Measurements from ENCODE around the gene ADCY5.

Gene ADCY5

DNA sequence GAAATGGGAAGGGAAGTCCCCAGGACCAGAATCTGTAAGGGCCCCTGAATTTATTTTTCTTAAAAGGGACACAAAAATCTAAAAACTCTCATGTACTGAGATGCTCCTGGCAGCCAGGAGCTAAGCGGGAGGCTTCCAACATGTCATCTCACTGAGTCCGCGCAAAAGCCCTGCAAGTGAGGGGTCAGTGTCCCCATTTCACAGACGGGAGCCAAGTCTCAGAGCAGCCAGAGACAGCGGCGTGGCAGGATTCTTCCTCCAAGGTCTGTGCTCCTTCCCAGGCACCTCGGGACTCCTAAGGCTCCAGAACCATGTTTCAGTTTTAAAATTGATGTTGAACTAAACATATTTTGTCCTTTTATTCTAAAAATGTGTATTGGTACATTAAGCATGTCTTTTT lies 114.8 kb downstream of the ADCY5 start:
- Histone ChIP-seq H3K27me3 (ENCODE audit: control insufficient read depth in 1 of 2, insufficient read depth in 2 of 2, low read length in 2 of 2) (no peaks in the 10 kb centered on the region), H3K27ac (ENCODE audit: low read length) (peak overlapping the region; percentile 84), H3K4me1 (ENCODE audit: control insufficient read depth, insufficient read depth, low read length) (peaks cover 77% of the 10 kb centered on the region), H3K36me3 (ENCODE audit: control insufficient read depth in 2 of 2, insufficient read depth in 2 of 2, low read length in 2 of 2) (peaks cover 0 to 6% of the 10 kb centered on the region in 2 donors), H3K9me3 (ENCODE audit: control insufficient read depth in 2 of 2, low read length in 2 of 2) (no peaks in the 10 kb centered on the region), H3K9ac (ENCODE audit: low read length in 2 of 2) (no peak overlapping the region), H3K4me3 (ENCODE audit: low read length in 2 of 2) (no peak overlapping the region)

DNA sequence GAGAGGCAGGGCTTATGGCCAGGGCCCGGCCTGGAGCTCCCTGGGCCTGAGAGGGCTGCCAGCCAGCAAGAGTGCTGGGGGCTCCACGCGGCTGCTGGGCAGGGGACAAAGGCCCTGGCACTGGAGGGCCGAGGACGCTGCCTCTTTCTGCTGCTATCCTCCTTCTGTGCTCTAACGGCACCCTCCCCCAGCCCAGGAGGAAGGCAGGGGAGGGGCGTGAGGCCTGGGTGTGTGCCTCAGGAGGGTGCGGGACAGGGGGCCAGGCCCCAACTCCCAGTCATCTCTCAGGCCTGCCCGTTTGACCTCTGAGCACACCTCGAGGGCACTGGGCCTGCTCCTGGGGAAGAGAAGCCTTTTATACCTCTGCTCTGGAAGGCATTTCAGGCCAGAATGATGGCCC lies 115.5 kb downstream of the ADCY5 start:
- Histone ChIP-seq H3K27ac (ENCODE audit: low read length) (peak overlapping the region; percentile 84), H3K4me3 (ENCODE audit: low read length in 2 of 2) (no peak overlapping the region), H3K9me3 (ENCODE audit: control insufficient read depth in 2 of 2, low read length in 2 of 2) (no peaks in the 10 kb centered on the region), H3K9ac (ENCODE audit: low read length in 2 of 2) (no peak overlapping the region), H3K36me3 (ENCODE audit: control insufficient read depth in 2 of 2, insufficient read depth in 2 of 2, low read length in 2 of 2) (peaks cover 1 to 6% of the 10 kb centered on the region in 2 donors), H3K27me3 (ENCODE audit: control insufficient read depth in 1 of 2, insufficient read depth in 2 of 2, low read length in 2 of 2) (no peaks in the 10 kb centered on the region), H3K4me1 (ENCODE audit: control insufficient read depth, insufficient read depth, low read length) (peaks cover 76% of the 10 kb centered on the region)

DNA sequence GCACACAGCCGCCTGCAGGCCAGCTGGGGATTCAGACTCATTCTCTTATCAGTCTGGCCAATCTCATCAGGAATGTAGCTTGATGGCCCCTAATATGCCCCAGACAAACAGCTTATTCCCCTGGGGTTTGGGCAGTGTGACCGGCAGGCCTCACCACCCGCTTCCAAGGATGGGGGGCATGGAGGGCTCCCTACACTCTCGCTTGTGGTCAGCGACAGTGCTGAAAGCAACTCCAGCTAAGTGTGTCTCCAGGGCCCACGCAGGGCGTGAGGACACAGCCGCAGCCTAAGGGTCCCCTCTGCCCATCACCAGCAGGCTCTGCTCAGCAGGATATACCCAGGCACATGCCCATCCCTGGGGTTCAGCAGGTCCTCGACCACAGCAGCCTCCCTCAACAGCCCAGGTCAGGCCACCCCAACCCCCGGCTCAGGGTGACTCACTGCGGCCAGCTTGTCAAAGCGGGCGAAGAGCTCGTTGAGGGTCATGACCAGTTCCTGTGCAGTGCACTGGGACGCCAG lies 116.7 kb downstream of the ADCY5 start:
- peak overlapping the region; percentile 84 for H3K27ac ChIP-seq (ENCODE audit: low read length)
- H3K9ac ChIP-seq (ENCODE audit: low read length in 2 of 2), result no peak overlapping the region
- H3K27me3 ChIP-seq (ENCODE audit: control insufficient read depth in 1 of 2, insufficient read depth in 2 of 2, low read length in 2 of 2), result no peaks in the 10 kb centered on the region
- H3K9me3 ChIP-seq (ENCODE audit: control insufficient read depth in 2 of 2, low read length in 2 of 2), result no peaks in the 10 kb centered on the region
- H3K4me1 ChIP-seq (ENCODE audit: control insufficient read depth, insufficient read depth, low read length), result peaks cover 76% of the 10 kb centered on the region
- peaks cover 3 to 7% of the 10 kb centered on the region in 2 donors for H3K36me3 ChIP-seq (ENCODE audit: control insufficient read depth in 2 of 2, insufficient read depth in 2 of 2, low read length in 2 of 2)
- H3K4me3 ChIP-seq (ENCODE audit: low read length in 2 of 2), result no peak overlapping the region

DNA sequence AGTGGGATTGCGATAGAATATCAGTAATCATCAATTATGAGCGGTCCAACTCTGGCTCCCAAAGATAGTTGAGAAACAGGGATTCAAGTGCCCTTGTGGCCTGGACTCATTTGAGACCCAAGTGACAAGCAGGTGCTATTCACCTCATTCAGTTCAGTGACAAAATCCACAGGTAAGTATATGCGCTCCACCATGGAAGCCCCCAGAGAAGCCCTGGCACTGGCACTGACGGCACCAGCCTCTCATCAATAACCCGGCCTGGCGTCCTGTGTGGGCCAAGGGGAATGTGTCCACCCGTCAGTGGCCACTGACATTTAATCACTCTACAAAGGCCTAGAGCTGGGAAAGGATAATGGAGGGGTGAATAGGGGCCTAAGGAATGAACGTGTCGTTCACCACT lies 117.2 kb downstream of the ADCY5 start:
- peak overlapping the region; percentile 39 to 51 for H3K9ac ChIP-seq (ENCODE audit: low read length in 2 of 2)
- peaks cover 3 to 7% of the 10 kb centered on the region in 2 donors for H3K36me3 ChIP-seq (ENCODE audit: control insufficient read depth in 2 of 2, insufficient read depth in 2 of 2, low read length in 2 of 2)
- peaks cover 75% of the 10 kb centered on the region for H3K4me1 ChIP-seq (ENCODE audit: control insufficient read depth, insufficient read depth, low read length)
- no peaks in the 10 kb centered on the region for H3K27me3 ChIP-seq (ENCODE audit: control insufficient read depth in 1 of 2, insufficient read depth in 2 of 2, low read length in 2 of 2)
- peak overlapping the region; percentile 84 for H3K27ac ChIP-seq (ENCODE audit: low read length)
- H3K4me3 ChIP-seq (ENCODE audit: low read length in 2 of 2), result no peak overlapping the region
- no peaks in the 10 kb centered on the region for H3K9me3 ChIP-seq (ENCODE audit: control insufficient read depth in 2 of 2, low read length in 2 of 2)

DNA sequence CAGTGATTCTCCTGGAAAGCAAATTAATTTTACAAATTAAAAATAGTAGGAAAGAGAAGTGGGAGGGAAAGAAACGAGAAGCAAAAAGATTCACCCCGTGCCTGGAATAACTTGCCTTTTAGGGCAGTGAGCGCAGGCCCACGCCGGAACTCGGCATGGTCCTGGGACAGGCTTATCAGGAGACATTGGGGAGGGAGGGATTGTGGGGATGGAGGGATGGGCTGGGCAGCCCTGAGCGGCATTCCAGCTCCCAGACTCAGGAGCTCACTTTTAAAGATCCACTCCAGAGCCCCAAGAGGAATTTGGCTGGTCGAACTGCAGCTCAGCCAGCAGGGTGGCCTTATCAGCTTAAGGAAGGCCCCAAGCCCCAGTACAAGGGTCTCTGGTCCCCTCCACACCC lies 117.9 kb downstream of the ADCY5 start:
- peaks cover 71% of the 10 kb centered on the region for H3K4me1 ChIP-seq (ENCODE audit: control insufficient read depth, insufficient read depth, low read length)

DNA sequence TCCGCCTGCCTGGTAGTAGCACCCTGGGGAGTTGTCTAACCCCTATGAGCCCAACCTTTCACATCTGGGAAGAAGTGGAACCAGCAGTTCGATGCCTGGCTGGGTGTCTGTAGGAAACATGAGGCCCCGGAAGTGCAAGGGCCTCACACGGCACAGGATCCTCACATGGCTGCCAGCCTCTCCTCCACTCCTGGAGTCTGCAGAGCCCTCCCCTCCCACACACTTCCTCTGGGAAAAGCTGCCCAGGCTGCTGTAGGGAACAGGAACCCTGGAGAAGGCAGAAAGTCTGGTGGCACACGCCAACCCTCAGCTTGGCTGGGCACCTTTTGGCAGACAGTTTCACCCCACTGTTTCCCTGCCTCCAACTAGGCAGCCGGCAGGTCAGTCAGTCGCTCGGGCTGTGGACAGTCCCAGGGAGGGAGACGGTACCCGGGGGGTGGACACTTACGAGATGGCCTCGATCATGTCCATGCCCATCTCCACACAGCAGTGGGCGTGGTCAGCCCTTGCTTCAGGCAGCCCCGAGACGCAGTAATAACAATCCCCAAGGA lies 118.4 kb downstream of the ADCY5 start:
- Histone ChIP-seq H3K4me1 (ENCODE audit: control insufficient read depth, insufficient read depth, low read length) (peaks cover 66% of the 10 kb centered on the region), H3K9me3 (ENCODE audit: control insufficient read depth in 2 of 2, low read length in 2 of 2) (no peaks in the 10 kb centered on the region), H3K4me3 (ENCODE audit: low read length in 2 of 2) (peak overlapping the region in 1 of 2 donors; percentile 49), H3K27ac (ENCODE audit: low read length) (peak overlapping the region; percentile 84), H3K36me3 (ENCODE audit: control insufficient read depth in 2 of 2, insufficient read depth in 2 of 2, low read length in 2 of 2) (peaks cover 5 to 14% of the 10 kb centered on the region in 2 donors), H3K27me3 (ENCODE audit: control insufficient read depth in 1 of 2, insufficient read depth in 2 of 2, low read length in 2 of 2) (no peaks in the 10 kb centered on the region), H3K9ac (ENCODE audit: low read length in 2 of 2) (peak overlapping the region; percentile 39 to 51)

More for the DNA sequence above, 117.9 kb downstream of the ADCY5 start:
- Histone ChIP-seq H3K9ac (ENCODE audit: low read length in 2 of 2) (peak overlapping the region; percentile 39 to 51), H3K27me3 (ENCODE audit: control insufficient read depth in 1 of 2, insufficient read depth in 2 of 2, low read length in 2 of 2) (no peaks in the 10 kb centered on the region), H3K27ac (ENCODE audit: low read length) (peak overlapping the region; percentile 84), H3K36me3 (ENCODE audit: control insufficient read depth in 2 of 2, insufficient read depth in 2 of 2, low read length in 2 of 2) (peaks cover 3 to 12% of the 10 kb centered on the region in 2 donors), H3K4me3 (ENCODE audit: low read length in 2 of 2) (peak overlapping the region in 1 of 2 donors; percentile 10), H3K9me3 (ENCODE audit: control insufficient read depth in 2 of 2, low read length in 2 of 2) (no peaks in the 10 kb centered on the region)

DNA sequence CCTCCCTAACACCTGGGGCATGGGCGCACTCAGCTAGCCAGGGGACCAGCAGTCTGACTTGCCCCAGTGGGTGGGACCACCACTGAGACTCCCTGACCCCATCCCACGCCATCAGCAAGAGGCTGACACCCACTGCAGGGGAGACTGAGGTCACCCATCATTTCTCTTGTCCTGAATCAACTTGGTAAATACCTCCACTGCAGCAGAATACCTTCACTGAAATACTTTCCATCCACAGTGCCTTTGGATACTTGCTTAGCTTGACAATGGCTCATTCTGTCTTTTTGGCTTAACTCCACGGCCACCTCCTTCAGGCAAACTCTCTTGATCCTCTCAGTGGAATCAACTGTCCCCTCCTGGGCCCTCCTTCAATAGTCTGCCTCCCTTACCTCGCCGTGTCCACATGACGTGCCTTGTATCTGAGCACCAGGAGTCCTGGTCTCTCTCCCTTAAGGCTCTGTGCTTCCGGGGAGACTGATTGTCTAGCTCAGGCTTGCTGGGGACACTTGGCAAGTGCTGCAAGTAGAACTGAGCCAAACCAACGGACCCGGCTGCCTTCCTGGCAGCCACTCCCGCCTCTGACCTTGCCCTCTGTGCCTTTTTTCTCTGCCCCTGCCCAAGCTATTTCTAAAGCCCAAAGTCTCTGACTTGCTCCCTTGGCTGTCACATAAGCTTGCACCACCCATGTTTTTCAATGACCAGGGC lies 119.1 kb downstream of the ADCY5 start:
- Histone ChIP-seq H3K4me1 (ENCODE audit: control insufficient read depth, insufficient read depth, low read length) (peaks cover 66% of the 10 kb centered on the region), H3K9me3 (ENCODE audit: control insufficient read depth in 2 of 2, low read length in 2 of 2) (no peaks in the 10 kb centered on the region), H3K27ac (ENCODE audit: low read length) (peak overlapping the region; percentile 84), H3K4me3 (ENCODE audit: low read length in 2 of 2) (peak overlapping the region in 1 of 2 donors; percentile 49), H3K9ac (ENCODE audit: low read length in 2 of 2) (peak overlapping the region; percentile 39 to 42), H3K27me3 (ENCODE audit: control insufficient read depth in 1 of 2, insufficient read depth in 2 of 2, low read length in 2 of 2) (no peaks in the 10 kb centered on the region), H3K36me3 (ENCODE audit: control insufficient read depth in 2 of 2, insufficient read depth in 2 of 2, low read length in 2 of 2) (peaks cover 10 to 20% of the 10 kb centered on the region in 2 donors)

DNA sequence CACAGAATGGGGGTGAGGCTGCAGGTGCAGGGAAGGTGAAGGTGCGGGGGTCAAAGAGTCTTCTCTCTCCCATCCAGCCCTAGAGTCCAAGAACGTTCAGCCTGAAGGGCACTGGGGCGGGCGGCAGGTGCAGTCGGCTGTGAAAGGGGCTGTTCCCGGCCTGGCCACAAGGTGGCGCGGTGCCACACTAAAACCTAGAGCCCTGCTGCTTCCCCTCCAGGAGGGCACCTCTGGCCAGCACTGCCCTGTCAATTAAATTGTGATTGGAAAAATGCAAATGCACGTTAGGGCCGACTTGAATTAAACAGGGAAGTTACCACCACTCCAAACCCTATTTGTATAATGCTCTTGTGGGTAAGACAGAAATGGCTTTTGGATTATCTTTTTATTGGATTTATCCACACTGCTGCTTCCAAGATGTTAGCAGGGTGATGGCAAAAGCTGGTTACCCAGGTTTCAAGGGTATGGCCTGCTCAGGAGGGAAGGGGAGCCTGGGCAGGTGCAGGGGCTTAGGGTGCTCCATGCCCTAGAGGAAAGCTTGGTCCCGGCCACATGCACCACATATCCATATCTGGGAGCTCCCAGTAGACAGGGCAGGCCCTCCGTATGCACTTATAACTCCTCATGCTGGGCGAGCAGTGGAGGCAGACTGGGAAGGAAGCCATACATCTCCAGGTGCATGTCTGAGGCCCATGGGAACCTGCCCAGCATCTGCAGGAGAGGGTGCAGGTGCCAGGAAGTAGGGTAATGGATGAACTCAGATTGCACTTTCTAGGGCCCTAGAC lies 119.8 kb downstream of the ADCY5 start:
- no peaks in the 10 kb centered on the region for H3K9me3 ChIP-seq (ENCODE audit: control insufficient read depth in 2 of 2, low read length in 2 of 2)
- H3K36me3 ChIP-seq (ENCODE audit: control insufficient read depth in 2 of 2, insufficient read depth in 2 of 2, low read length in 2 of 2), result peaks cover 16 to 27% of the 10 kb centered on the region in 2 donors
- H3K27ac ChIP-seq (ENCODE audit: low read length), result peak overlapping the region; percentile 84
- no peaks in the 10 kb centered on the region for H3K27me3 ChIP-seq (ENCODE audit: control insufficient read depth in 1 of 2, insufficient read depth in 2 of 2, low read length in 2 of 2)
- no peak overlapping the region for H3K9ac ChIP-seq (ENCODE audit: low read length in 2 of 2)
- H3K4me3 ChIP-seq (ENCODE audit: low read length in 2 of 2), result peak overlapping the region in 1 of 2 donors; percentile 22
- peaks cover 70% of the 10 kb centered on the region for H3K4me1 ChIP-seq (ENCODE audit: control insufficient read depth, insufficient read depth, low read length)

DNA sequence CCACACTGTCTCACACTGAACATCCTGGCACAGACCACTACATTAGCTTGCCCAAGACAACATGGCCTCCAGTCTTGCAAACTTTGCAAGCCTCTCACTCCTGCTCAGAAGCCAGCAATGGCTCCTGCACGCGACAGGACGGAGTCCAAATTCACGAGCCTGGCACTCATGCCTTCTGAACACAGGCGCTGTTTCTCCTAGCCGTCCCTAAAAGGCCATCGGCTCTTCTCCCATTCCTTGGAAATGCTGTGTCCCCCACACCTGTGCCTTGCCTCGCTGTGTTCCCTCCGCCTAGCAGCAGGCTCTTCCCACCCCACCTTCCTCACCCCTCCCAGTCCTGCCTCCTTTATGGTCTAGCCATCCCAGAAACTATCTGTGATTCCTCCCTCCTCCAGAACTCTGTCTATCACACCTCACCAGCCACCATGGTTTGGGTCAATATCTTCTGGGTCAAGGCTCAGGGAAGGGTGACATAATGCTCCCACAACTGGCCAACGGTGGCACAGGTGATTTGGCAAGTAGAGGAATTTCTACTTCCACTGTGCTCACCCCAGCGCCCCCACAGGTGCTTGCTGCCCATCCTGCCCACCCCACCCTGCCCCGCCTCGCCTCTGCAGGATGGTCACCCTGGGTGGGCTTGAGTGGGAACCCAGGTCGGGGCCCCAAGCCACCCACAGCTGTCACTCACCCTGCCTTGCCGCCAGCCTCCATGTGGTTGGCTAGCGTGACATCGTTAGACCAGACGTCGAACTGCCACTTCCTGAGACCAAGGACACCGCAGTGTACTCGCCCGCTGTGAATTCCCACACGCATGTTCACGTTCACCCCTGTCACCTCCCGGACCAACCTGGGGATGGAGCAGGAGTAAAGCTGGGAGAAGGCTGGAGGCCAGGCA lies 120.7 kb downstream of the ADCY5 start:
- peaks cover 16 to 28% of the 10 kb centered on the region in 2 donors for H3K36me3 ChIP-seq (ENCODE audit: control insufficient read depth in 2 of 2, insufficient read depth in 2 of 2, low read length in 2 of 2)

DNA sequence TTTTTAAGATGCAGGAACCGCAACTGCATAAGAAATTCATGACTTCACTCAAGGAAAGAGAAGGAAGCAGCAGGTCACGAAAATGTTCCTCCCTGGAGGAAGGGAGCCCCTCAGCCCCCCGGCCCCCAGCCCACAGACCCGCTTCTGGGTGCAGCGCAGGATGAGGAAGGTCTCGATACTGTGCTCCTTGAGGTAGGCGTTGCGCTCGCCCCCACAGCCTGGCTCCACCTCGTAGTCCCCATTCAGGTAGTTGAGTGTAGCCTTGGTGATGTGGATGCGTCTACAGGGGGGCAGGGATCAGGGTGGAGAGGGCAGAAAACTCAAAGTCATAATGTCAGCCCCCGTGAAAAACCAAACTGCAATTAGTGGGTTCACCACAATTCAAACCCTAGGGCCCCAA lies 121.4 kb downstream of the ADCY5 start:
- no peaks in the 10 kb centered on the region for H3K9me3 ChIP-seq (ENCODE audit: control insufficient read depth in 2 of 2, low read length in 2 of 2)
- H3K27me3 ChIP-seq (ENCODE audit: control insufficient read depth in 1 of 2, insufficient read depth in 2 of 2, low read length in 2 of 2), result no peaks in the 10 kb centered on the region
- peaks cover 16 to 32% of the 10 kb centered on the region in 2 donors for H3K36me3 ChIP-seq (ENCODE audit: control insufficient read depth in 2 of 2, insufficient read depth in 2 of 2, low read length in 2 of 2)
- peaks cover 65% of the 10 kb centered on the region for H3K4me1 ChIP-seq (ENCODE audit: control insufficient read depth, insufficient read depth, low read length)
- H3K9ac ChIP-seq (ENCODE audit: low read length in 2 of 2), result no peak overlapping the region
- no peak overlapping the region for H3K27ac ChIP-seq (ENCODE audit: low read length)
- no peak overlapping the region for H3K4me3 ChIP-seq (ENCODE audit: low read length in 2 of 2)

More for the DNA sequence above, 120.7 kb downstream of the ADCY5 start:
- Histone ChIP-seq H3K9me3 (ENCODE audit: control insufficient read depth in 2 of 2, low read length in 2 of 2) (no peaks in the 10 kb centered on the region), H3K4me1 (ENCODE audit: control insufficient read depth, insufficient read depth, low read length) (peaks cover 68% of the 10 kb centered on the region), H3K27me3 (ENCODE audit: control insufficient read depth in 1 of 2, insufficient read depth in 2 of 2, low read length in 2 of 2) (no peaks in the 10 kb centered on the region), H3K27ac (ENCODE audit: low read length) (no peak overlapping the region), H3K9ac (ENCODE audit: low read length in 2 of 2) (no peak overlapping the region), H3K4me3 (ENCODE audit: low read length in 2 of 2) (no peak overlapping the region)

All from stomach smooth muscle (tissue), 2 donors.